Measurements from ENCODE around the gene ELOA. TPM values are rescaled to one million over a fixed set of nuclear protein-coding genes. Genes with fewer than 3 reads are reported as not detected.
A peak's percentile ranks its signal among the peaks of the same experiment; 100 is the strongest.

The ELOA gene
- total RNA-seq, 1 donor from 2014 or later = 29.1 TPM

- H3K27me3 Mint-ChIP-seq (ENCODE audit: insufficient read depth, low read depth) = no peaks in the 10 kb centered on the region
- H3K27ac Mint-ChIP-seq = no peak overlapping the region
- DNase-seq (ENCODE audit: low spot score) = no peak
- H3K4me3 Mint-ChIP-seq = no peak overlapping the region
- Histone ChIP-seq H3K9me3 (ENCODE audit: low read depth) (no peaks in the 10 kb centered on the region), H3K4me1 (no peaks in the 10 kb centered on the region), H3F3A (ENCODE audit: low read depth) (peaks cover 42% of the 10 kb centered on the region), H3K36me3 (peaks cover 7% of the 10 kb centered on the region), H3K9ac (no peak overlapping the region), H3K27ac (peak overlapping the region; percentile 46), H2AFZ (replicated peaks) (no peak overlapping the region), H4K20me1 (ENCODE audit: low read depth) (peaks cover 55% of the 10 kb centered on the region), H3K79me2 (ENCODE audit: low read depth) (peaks cover 78% of the 10 kb centered on the region), H3K4me3 (no peak overlapping the region), H3K4me2 (no peak overlapping the region), H3K27me3 (no peaks in the 10 kb centered on the region)
- no peaks in the 10 kb centered on the region for H3K9me3 Mint-ChIP-seq
- H3K36me3 Mint-ChIP-seq = peaks cover 8% of the 10 kb centered on the region
- no peaks in the 10 kb centered on the region for H3K4me1 Mint-ChIP-seq
- TF ChIP-seq EZH2 (IDR thresholded peaks at IDR 0.05) (no peak), EZH2phosphoT487 (IDR thresholded peaks at IDR 0.05) (no peak)
Observed at GRCh38 chr1:23704834-23705495, 38.3 kb upstream of the ELOA start.

- TF ChIP-seq EZH2phosphoT487 (IDR thresholded peaks at IDR 0.05) = no peak
- Histone ChIP-seq H3K9ac (no peak overlapping the region), H3K9me3 (ENCODE audit: low read depth) (no peaks in the 10 kb centered on the region), H3K4me3 (no peak overlapping the region), H3K4me1 (no peaks in the 10 kb centered on the region), H2AFZ (replicated peaks) (no peak overlapping the region), H3K4me2 (no peak overlapping the region), H3K27me3 (no peaks in the 10 kb centered on the region), H3K79me2 (ENCODE audit: low read depth) (peaks cover 71% of the 10 kb centered on the region), H3K36me3 (no peaks in the 10 kb centered on the region), H3K27ac (no peak overlapping the region), H4K20me1 (ENCODE audit: low read depth) (peaks cover 30% of the 10 kb centered on the region), H3F3A (ENCODE audit: low read depth) (peaks cover 11% of the 10 kb centered on the region)
- no peak overlapping the region for H3K27ac Mint-ChIP-seq
- no peaks in the 10 kb centered on the region for H3K27me3 Mint-ChIP-seq (ENCODE audit: insufficient read depth, low read depth)
- no peak for DNase-seq (ENCODE audit: low spot score)
- H3K4me1 Mint-ChIP-seq = no peaks in the 10 kb centered on the region
- H3K36me3 Mint-ChIP-seq = peaks cover 6% of the 10 kb centered on the region
- H3K9me3 Mint-ChIP-seq = no peaks in the 10 kb centered on the region
- H3K4me3 Mint-ChIP-seq = no peak overlapping the region
Observed at GRCh38 chr1:23709229-23709628, 34.0 kb upstream of the ELOA start.

- Histone ChIP-seq H3K27ac (no peak overlapping the region), H3K4me2 (no peak overlapping the region), H3K4me3 (no peak overlapping the region), H3K79me2 (ENCODE audit: low read depth) (peaks cover 15% of the 10 kb centered on the region), H4K20me1 (ENCODE audit: low read depth) (peaks cover 8% of the 10 kb centered on the region), H3K27me3 (no peaks in the 10 kb centered on the region), H3F3A (ENCODE audit: low read depth) (no peaks in the 10 kb centered on the region), H3K4me1 (no peaks in the 10 kb centered on the region), H3K9me3 (ENCODE audit: low read depth) (no peaks in the 10 kb centered on the region), H3K9ac (no peak overlapping the region), H2AFZ (replicated peaks) (no peak overlapping the region), H3K36me3 (no peaks in the 10 kb centered on the region)
- no peak overlapping the region for H3K27ac Mint-ChIP-seq
- no peaks in the 10 kb centered on the region for H3K4me1 Mint-ChIP-seq
- no peak overlapping the region for H3K4me3 Mint-ChIP-seq
- H3K9me3 Mint-ChIP-seq = no peaks in the 10 kb centered on the region
- peaks cover 2% of the 10 kb centered on the region for H3K36me3 Mint-ChIP-seq
- peak; percentile 72 for TF ChIP-seq CTCF (IDR thresholded peaks at IDR 0.05)
- no peak for TF ChIP-seq EZH2phosphoT487 (IDR thresholded peaks at IDR 0.05)
- no peaks in the 10 kb centered on the region for H3K27me3 Mint-ChIP-seq (ENCODE audit: insufficient read depth, low read depth)
- DNase-seq (ENCODE audit: low spot score) = peak; percentile 78
Observed at GRCh38 chr1:23718482-23718881, 24.8 kb upstream of the ELOA start.

- Mint-ChIP-seq H3K9me3 (no peaks in the 10 kb centered on the region), H3K27me3 (ENCODE audit: insufficient read depth, low read depth) (no peaks in the 10 kb centered on the region), H3K27ac (no peak overlapping the region), H3K36me3 (peaks cover 2% of the 10 kb centered on the region), H3K4me1 (no peaks in the 10 kb centered on the region), H3K4me3 (no peak overlapping the region)
- Histone ChIP-seq H3K27me3 (no peaks in the 10 kb centered on the region), H2AFZ (replicated peaks) (no peak overlapping the region), H3K79me2 (ENCODE audit: low read depth) (peaks cover 10% of the 10 kb centered on the region), H3K4me2 (no peak overlapping the region), H3K9ac (no peak overlapping the region), H3K9me3 (ENCODE audit: low read depth) (no peaks in the 10 kb centered on the region), H4K20me1 (ENCODE audit: low read depth) (peaks cover 8% of the 10 kb centered on the region), H3F3A (ENCODE audit: low read depth) (no peaks in the 10 kb centered on the region), H3K27ac (no peak overlapping the region), H3K36me3 (no peaks in the 10 kb centered on the region), H3K4me1 (no peaks in the 10 kb centered on the region), H3K4me3 (no peak overlapping the region)
- no peak for TF ChIP-seq CTCF (IDR thresholded peaks at IDR 0.05)
- TF ChIP-seq EZH2 (IDR thresholded peaks at IDR 0.05) = no peak
- TF ChIP-seq EZH2phosphoT487 (IDR thresholded peaks at IDR 0.05) = no peak
- no peak for DNase-seq (ENCODE audit: low spot score)
Observed at GRCh38 chr1:23719162-23719820, 24.0 kb upstream of the ELOA start.
